ENCODE measurements around the gene SAFB2.
A peak's percentile ranks its signal among the peaks of the same experiment; 100 is the strongest.

SAFB2 gene

GRCh38 chr19:5578097-5578846, 44.3 kb downstream of the SAFB2 start:
- DNase-seq = peak; percentile 84

DNA sequence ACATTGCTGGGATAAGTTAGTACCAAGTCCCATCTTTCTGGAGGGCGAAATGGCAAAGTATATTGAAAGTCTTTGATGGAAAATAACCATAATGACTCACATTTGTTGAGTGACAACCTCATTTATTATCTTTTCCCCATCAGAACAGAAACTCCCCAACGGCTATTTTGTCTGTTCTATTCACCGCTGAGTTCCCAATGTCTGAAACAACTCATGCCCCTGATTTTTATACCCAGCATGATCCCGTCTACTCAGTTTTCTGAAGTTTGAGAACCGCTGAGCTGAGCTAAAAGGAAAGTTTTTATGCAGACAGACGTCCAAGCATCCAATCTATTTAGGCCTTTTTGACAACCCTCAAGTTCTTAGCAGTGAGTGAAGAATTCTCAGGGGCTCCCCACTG, 47.0 kb downstream of the SAFB2 start:
- DNase-seq = peak; percentile 30

- no peak for DNase-seq
Observed at GRCh38 chr19:5572556-5573286, 49.9 kb downstream of the SAFB2 start.

DNA sequence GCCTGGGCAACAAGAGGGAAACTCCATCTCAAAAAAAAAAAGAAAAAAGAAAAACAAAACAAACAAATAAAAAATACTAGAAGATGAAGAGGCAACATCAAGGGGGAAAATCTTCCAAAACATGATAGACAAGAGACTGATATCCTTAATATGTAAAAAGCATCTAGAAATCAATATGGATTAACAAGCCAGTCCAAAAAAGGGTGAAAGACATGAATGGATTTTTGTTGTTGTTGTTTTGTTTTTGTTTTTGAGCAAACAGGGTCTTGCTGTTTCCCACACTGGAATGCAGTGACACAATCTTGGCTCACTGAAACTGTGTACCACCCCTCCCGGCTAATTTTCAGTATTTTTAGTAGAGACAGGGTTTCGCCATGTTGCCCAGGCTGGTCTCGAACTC, 50.8 kb downstream of the SAFB2 start:
- DNase-seq = no peak

DNA sequence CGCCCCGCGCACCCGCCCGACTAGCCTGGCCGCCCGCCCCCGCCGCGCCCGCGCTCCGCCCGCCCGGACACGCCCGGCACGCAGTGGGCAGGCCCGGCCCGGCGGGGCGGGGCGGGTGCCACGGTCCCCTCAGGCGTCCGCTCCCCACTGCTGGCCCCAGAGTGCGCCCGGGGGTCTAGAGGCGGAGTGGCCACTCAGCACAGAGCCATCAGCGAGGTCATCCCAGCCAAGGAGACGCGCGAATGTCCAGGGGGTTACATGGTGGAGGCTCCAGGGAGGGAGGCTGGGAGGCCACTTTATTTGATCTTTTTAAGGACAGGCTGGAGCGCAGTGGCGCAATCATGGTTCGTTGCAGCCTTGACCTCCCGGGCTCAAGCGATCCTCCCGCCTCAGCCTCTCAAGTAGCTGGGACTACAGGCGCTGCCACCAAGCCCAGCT, 54.6 kb downstream of the SAFB2 start:
- DNase-seq = no peak

- DNase-seq = no peak
Observed at GRCh38 chr19:5567360-5567969, 55.1 kb downstream of the SAFB2 start, which contains the start of gene TINCR. Gene TINCR, minus strand, starts transcription at chr19:5567953.

DNA sequence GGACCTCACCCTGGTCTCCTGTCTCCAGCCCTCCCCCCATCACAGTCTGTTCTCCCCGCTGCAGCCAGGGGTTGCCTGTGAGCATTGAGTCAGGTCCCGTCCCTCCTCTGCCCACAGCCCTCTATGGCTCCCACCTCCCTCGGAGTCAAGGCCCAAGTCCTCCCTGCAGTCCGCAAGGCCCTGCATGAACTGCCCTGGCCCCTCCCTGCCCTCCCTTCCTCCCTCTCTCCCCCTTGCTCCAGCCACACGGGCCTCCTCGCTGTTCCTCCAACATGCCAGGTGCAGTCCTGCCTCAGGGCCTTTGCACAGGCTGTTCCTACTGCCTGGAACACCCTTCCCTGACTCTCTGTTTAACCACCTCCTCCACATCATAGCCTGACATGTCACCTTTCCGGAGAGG, 57.6 kb downstream of the SAFB2 start:
- no peak for DNase-seq

- DNase-seq = no peak
Observed at GRCh38 chr19:5563935-5564612, 58.5 kb downstream of the SAFB2 start.

GRCh38 chr19:5563008-5563431, 59.6 kb downstream of the SAFB2 start:
- DNase-seq = no peak

DNA sequence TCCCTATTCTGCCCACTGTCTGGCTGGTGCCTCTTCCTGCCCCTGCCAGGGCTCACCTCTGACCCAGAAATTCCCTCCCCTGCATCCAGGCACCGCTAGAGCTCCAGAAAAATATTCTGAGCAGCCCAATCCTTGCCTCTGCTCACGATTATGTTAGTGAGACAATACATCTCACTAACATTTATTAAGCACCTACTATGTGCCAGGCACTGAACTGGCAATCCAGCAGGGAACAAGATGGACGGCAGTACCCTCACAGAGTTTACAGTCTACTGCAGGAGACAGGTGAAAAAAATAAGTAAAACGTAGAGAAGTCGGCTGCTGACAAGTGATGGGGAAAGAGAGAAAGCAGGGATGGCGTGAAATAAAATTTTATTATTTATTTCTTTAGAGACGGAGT, 60.3 kb downstream of the SAFB2 start:
- DNase-seq = no peak

DNA sequence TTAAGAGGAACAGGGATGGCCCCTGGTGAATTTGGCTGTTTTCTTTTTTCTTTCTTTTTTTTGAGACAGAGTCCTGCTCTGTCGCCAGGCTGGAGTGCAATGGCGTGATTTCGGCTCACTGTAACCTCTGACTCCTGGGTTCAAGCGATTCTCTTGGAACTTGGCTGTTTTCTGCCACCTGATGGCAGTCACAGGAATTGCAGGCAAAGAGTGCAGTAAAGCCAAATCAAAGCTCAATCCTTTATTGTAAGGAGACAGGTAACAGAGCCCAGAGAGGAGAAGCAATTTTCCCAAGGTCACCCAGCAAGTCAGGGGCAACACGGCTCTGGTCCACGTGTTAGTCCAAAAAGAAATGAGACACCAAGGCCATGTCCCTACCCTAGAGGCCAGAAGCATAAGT, 61.0 kb downstream of the SAFB2 start:
- no peak for DNase-seq

DNA sequence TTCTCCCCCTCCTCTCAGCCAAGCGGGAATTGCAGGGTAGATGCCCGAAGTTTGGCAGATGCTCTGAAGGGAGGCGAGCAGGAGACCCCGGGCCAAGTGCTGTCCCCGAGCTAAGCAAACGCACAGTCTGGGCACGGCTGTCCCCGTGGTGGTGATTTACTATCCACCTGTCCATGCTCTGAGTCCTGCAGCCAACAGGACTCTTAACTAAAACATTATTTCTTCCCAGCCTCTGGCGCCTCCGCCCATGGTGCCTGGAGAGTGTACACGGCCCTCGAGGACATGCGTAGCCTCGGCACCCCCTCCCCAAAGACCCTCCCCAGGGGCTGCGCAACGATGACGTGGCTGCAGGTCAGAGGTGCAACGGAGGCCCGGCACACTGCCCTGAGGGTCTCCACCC, 62.4 kb downstream of the SAFB2 start:
- no peak for DNase-seq

- DNase-seq = no peak
Observed at GRCh38 chr19:5559804-5560133, 62.8 kb downstream of the SAFB2 start.

DNA sequence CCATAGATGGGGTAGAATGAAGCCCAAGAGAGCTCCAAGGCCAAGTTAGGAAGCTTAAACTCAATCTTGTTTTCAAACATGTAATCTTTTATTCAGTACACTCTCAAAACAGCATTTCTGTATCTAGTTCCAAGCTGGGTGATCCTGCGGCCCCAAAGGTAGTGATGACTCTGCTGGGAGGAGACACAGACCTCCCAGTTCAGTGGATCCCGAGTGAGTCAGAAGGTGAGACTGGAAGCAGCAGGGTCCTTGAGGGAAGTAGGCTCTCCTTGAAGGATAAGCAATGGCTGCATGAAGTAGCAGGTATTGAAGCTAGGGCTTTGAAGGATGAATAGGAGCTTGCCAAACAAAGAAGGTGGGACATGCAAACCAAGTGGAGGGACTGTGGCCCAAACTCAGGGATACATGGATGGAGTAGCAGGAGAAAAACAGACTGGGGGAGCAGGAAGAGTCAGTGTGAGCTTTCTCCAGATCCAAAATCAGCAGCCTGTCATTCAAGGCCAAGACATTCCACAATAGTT, 64.4 kb downstream of the SAFB2 start:
- DNase-seq = no peak

GRCh38 chr19:5557691-5558090, 64.9 kb downstream of the SAFB2 start:
- no peak for DNase-seq

- DNase-seq = no peak
Observed at GRCh38 chr19:5554828-5555227, 67.7 kb downstream of the SAFB2 start.

DNA sequence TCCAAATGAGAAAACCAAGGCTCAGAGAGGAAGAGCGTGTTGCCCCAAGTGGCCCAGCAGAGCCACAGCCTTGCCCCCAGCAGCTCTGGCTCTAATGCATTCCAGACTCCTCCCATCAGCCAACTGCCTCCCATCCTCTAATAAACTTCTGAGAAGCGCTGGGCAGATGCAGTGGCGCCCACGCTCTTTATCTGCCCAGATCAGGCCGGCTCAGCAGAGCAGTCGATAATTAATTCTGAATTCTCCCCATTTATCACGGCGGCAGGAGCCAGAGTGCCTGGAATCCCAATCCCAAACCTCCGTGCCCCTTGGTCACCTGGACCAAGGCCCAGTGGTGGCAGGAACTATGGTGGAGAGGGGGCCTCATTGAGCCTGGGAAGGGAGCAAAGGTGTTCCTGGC, 68.7 kb downstream of the SAFB2 start:
- no peak for DNase-seq

- peak; percentile 72 for DNase-seq
Observed at GRCh38 chr19:5547881-5548280, 74.7 kb downstream of the SAFB2 start.

DNA sequence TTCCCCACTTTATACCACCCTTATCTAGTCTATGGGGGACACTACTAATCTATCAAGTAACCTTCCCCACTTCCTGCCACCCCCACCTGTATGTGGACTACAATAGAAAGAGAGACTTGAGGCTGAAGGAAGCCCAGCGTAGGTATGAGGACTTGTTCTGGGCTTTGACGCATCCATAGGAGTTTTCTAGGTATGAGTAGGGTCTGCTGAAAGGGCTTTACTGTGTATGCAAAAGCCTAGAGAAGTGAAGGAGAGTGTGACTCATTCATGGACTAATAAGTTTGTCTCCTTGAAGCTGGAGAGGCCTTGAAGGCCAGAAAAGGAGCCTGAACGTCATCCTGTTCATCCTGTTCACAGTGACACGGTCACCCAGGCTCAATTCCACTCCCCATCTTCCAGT, 76.6 kb downstream of the SAFB2 start:
- no peak for DNase-seq

- DNase-seq = no peak
Observed at GRCh38 chr19:5545051-5545450, 77.5 kb downstream of the SAFB2 start.

GRCh38 chr19:5542665-5543064, 79.9 kb downstream of the SAFB2 start:
- no peak for DNase-seq

DNA sequence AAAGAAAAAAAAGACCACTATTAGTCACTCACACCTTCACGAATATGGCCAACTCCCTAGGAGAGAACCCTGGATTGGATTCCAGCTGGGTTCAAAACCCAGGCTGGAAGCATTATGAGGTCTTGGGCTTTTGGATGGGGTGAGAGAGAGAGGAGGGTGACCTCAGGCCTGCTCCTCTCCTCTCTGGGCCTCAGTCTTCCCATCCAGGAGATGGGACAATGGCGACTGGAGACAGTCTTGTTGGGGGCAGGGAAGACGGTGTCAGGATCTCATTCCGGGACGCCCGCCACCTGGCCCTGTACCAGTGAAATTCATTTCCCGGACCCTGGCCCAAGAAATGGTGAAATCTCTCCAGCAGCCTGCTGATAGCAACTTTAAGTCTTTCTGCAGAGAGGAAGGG, 81.1 kb downstream of the SAFB2 start:
- DNase-seq = no peak

DNA sequence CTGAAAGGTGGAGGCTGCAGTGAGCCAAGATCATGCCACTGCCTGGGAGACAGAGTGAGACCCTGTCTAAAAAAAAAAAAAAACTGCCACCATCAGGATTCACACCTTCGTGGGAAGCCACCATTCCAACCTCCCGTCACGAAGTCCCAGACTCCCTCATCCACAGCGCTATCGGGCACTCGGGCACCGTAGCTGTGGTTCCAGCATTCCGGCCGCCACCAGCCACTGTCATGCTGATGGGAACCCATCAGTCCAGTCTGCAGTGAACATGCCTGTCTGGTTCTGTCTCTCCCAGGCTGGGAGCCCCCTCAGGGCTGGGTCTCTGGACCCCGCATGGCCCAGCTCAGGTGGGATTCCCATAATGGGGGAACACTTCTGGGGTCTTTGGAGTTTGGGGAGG, 82.4 kb downstream of the SAFB2 start:
- DNase-seq = no peak

All from hematopoietic multipotent progenitor cell treated with erythropoietin and hydrocortisone succinate and interleukin-3 and kit ligand, for 6 days (in vitro differentiated cells).